GM19023 (cell line): Measurements from ENCODE around the gene SNRPA.
"Not testable (repeated sequence)": the region's sequence is repeated elsewhere in the genome, so short reads cannot be mapped to it uniquely, and the experiment has no call there.

Experiments
- ATAC-seq: cut with Tn5 transposase; IDR thresholded peaks from one replicate; pipeline ENCODE4 v1.9.1; 2021; ENCODE audit warnings: mild to moderate bottlenecking, moderate library complexity; ENCODE audit not compliant: unreplicated experiment

SNRPA gene

DNA sequence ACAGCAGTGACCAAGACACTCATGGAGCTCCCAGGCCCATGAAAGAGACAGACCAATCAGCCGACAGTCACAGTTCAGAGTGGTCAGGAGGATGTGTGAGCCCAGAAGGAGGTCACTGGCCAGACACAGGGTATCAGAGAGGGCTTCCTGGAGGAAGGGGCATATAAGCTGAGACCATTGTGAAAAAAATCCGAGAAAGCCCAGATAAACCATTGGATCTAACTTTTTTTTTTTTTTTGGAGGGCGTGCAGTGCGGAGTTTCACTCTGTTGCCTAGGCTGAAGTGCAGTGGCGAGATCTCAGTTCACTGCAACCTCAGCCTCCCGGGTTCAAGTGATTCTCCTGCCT is 29.9 kb upstream of the SNRPA start:
- no peak for ATAC-seq

DNA sequence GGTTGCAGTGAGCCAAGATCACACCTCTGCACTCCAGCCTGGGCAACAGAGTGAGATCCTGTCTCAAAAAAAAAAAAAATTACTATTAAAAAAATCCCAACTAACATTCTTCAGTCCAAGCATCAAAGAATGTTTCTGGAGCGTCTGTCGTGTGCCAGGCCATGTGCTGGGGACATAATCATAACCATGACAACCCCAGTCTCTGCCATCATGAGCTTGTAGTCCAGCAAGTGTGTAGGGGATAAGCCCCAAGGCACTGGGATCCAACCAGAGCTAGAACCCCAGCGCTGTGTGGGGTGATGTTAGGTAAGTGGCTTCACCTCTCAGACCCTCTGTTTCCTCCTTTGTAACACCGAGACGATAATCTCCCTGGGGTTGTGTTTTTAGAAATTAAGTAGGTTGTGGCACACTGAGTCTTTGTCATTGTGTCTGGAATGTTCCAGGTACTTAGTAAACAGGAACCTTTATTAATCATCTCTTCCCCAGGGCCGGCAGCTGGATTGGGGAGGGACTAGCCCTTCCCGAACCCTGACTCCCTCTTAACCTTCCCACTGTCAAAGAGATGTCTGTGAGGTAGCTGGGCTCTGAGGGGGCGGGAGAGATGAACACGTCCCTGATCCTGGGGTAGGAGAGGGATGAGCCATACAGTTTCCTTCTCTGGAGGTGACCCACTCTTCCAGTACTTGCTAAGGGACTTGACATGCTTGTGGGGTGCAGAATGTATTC is 28.9 kb upstream of the SNRPA start:
- no peak for ATAC-seq

DNA sequence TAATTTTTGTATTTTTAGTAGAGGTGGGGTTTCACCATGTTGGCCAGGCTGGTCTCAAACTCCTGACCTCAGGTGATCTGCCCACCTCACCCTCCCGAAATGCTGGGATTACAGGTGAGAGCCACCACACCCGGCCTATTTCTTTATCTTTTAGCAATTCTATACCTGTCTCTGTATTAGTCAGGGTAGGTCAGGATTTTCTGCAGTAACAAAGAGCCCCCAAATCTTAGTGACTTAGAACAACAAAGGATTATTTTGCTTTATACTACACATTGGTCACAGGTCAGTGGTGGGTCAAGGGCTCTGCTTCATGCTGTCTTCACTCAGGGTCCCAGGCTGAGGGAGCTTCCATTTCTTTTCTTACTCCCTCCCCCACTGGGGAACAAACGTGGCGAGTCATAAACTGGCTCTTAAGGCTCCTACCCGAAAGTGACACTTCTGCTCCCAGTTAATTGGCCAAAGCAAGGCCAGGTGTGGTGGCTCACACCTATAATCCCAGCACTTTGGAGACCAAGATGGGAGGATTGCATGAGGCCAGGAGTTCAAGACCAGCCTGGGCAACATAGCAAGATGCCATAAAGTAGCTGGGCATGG is 27.2 kb upstream of the SNRPA start:
- no peak for ATAC-seq

DNA sequence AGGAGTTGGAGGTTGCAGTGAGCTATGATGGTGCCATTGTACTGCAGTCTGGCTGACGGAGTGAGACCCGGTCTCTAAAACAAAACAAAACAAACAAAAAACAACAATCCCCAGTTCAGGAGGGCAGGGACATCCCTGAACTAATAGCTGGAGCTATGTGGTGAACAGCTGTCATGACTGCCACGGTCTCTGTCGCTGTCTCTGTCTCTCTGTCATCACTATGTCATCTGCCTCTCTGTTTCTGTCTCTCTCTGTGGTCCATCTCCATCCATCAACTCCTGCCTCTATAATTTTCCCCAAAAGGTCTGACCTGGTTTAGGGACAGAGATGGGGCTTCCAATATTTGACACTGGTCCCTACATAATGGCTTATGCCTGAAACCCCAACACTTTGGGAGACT is 26.7 kb upstream of the SNRPA start:
- no peak for ATAC-seq

DNA sequence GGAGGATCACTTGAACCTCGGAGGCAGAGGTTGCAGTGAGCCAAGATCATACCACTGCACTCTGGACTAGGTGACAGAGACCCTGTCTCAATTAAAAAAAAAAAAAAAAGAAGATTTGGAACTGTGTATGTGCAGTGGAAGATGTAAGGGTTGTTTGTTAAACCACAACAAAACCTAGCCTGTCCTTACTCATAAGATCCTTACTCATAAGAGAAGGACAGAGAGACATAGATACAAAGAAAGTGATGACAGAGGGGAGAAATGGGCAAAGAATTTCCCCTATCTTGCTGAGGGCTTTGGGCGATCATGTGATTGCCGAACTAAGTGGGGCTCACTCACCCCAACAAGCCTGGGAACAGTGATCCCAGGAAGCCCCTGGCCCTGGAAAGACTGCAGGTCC is 26.1 kb upstream of the SNRPA start:
- ATAC-seq = no peak

DNA sequence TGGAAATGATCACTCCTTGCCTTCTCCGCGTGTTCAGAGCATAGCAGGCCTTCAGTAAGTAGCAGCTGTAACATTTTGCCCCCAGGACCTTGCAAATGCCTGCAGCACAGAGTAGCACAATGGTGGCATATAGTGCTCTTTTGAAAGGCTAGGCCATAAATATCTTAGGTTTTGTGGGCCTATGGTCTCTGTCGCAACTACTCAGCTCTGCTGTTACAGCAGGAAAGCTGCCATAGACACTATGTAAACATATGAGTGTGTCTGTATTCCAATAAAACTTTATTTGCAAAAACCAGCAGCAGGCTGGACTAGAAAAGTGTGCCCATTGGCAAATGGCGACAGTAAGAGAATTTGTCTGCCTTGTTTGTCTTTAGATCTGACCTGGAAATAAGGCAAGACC is 24.7 kb upstream of the SNRPA start:
- ATAC-seq = no peak

DNA sequence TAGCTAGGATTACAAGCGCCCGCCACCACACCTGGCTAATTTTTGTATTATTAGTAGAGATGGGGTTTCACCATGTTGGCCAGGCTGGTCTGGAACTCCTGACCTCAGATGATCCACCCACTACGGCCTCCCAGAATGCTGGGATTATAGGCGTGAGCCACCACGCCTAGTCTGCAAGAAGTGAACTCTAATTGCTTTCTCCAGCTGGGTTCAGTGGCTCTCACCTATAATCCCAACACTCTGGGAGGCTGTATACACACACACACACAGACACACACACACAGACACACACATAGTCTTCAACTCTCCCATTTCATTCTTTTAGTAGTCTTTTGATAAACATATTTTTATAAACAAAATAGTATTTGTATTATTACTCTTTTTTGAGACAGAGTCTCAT is 20.9 kb upstream of the SNRPA start:
- not testable (repeated sequence) for ATAC-seq

DNA sequence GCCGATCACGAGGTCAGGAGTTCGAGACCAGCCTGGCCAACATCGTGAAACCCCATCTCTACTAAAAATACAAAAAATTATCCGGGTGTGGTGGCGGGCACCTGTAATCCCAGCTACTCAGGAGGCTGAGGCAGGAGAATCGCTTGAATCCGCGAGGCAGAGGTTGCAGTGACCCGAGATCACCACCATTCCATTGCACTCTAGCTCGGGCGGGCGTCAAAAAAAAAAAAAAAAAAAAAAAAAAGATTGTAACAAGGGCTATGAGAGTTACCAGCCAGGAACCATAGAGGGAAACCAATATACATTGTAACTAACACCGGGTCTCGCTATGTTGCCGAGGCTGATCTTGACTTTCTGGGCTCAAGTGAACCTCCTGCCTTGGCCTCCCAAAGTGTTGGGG is 18.7 kb upstream of the SNRPA start:
- not testable (repeated sequence) for ATAC-seq

DNA sequence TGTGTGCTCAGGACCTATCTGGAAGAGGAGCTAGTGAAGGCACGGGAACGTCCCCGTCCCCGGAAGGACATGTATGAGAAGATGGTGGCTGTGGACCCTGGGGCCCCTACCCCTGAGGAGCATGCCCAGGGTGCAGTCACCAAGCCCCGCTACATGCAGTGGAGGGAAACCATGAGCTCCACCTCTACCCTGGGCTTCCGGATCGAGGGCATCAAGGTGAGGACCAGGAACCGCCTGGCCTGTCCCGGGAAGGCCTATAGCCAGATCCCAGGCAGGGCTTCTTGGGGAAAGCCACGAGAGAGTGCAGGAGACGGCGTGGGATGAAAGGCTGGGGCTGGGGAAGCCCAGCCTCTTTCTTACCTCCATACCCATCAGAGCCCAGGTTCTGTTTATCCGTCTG is 17.9 kb upstream of the SNRPA start:
- no peak for ATAC-seq

DNA sequence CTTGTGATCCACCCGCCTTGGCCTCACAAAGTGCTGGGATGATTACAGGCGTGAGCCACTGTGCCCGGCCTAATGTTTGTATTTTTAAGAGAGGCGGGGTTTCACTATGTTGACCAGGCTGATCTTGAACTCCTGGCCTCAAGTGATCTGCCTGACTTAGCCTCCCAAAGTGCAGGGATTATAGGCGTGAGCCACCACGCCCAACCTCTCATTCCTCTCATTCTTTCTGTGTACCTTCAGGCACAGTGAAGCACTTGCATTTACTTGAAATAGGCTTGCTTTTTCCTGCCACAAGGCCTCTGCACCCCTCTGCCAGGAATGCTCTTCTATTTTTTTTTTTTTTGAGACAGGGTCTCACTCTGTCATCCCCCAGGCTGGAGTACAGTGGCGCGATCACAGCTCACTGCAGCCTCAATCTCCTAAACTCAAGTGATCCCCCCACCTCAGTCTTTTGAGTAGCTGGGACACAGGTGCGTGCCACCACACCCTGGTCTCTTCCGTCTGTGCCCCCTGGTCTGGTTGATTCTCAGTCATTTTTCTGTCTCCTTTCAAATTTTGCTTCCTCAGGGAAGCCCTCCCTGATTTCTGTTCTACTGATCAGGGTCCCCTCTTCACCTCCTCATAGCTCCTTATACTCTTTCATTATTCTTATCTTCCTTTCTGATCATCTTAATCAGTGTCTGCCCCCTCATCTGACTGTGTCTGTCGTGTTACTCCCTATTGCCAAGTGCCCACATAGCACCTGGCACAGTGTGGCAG is 15.8 kb upstream of the SNRPA start:
- ATAC-seq = no peak

DNA sequence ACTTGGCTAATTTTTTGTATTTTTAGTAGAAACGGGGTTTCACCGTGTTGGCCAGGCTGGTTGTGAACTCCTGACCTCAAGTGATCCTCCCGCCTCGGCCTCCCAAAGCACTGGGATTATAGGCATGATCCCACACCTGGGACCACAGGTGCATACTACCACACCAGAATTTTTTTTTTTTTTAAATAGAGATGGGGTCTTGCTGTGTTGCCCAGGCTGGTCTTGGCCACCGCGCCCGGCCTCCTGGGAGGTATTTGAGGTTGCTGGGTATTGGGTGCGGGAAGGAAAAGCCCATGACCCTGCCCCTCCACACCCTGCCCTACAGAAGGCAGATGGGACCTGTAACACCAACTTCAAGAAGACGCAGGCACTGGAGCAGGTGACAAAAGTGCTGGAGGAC is 14.3 kb upstream of the SNRPA start:
- no peak for ATAC-seq

DNA sequence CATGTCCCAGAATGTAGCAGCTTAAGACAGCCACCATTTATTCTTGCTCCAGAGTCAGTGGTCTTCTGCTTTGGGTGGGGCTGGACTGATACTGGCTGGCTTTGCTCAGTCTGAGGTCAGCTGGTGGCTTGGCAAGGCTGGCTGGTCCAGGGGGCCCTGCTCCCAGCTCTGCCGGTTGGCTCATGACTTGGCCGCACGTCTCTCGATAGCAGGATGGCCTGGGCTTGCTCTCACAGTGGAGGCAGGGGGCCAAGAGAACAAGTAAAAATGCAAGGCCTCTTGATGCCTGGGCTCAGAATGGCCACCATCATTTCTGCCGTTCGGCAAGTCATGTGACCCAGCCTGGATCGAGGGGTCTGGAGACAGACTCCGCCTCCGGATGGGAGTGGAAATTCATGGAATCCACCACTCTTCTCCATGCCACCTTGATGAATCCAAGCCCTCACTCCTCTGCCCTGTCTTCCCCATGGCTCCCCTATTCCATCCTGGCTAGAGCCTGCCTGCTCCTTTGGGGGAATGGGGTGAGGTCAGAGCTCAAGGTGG is 13.8 kb upstream of the SNRPA start:
- ATAC-seq = no peak

DNA sequence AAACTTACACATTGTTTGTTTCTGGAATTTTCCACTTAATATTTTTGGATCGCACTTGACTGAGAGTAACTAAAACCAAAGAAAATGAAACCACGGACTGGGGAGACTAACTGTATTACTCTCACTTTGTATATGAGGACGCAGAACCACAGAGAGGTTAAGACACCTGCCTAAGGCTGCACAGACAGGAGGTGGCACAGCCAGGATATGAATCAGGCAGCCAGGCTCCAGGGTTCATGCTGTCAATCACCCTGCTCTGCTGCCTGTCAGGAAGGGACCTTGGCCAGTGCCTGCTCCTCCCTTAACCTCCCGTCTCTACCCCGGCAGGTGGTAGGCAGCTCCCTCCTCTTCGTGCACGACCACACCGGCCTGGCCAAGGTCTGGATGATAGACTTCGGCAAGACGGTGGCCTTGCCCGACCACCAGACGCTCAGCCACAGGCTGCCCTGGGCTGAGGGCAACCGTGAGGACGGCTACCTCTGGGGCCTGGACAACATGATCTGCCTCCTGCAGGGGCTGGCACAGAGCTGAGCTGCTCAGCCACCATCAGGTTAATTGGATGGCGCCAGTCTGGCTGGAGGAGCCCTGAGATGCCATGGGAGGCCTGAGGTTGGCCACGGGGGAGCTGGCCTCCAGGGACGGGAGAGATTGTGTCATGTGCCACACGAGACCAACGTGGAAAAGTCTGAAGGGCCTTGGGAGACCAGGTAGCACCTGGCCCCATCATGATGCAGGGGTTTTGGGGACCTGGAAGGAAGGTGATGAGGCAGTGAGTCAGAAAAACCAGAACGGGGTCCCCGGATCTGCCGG is 11.8 kb upstream of the SNRPA start:
- no peak for ATAC-seq

DNA sequence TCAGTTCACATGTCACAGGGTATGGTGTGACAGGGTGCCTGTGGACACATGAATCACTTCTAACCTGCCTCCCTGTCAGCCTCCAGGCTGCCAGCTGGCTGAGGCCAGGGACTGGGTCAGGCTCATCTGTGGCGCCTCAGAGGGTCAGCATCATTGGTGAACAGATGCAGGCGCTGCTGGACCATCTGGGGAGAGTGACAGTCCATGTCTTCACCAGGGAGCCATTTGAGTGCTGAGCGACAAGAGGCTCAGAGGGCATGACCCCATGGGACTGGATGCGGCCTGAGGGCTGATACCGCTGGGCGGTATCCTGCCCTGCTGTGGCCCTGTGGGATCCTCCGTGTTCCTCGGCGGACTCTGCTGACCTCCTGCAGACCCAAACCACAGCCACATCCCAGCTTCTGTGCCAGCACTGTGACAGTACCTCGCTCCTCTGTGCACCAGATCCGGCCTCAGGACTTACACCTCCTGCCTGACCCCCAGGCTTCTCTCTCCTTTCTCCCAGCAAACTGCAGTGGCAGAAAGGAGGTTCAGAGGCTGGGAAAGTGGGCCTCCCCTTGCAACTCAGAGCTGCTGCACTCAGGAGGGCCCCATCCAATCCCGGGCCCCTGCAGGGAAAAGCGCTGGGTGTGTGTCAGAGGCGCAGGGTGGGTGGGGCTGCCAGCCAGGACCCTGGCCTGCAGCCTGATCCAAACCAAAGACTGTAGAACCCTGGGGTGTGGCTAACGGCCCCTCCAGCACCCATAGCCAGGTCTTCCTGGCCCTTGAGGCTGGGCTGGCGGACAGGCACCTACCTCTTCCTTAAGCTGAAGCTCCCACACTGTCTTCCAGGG is 10.9 kb upstream of the SNRPA start:
- ATAC-seq = no peak

DNA sequence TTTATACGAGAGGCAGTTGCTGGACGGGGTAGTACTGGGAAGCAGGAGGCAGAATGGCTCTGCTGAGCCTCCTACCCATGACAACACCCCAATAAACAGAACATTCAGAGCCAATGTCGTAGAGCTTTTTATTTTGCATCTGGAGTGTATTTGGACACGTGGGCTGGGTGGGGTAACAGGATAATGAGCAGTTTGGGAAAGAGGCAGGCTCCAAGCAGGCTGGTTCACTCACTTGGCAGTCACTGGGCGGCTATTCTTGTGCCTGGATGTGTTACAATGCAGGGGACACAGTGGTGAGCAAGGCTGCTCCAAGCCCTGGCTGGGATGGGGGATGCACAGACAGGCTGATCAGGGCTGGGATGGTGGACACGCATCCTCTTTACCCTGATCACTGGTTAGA is 10.3 kb upstream of the SNRPA start:
- no peak for ATAC-seq

DNA sequence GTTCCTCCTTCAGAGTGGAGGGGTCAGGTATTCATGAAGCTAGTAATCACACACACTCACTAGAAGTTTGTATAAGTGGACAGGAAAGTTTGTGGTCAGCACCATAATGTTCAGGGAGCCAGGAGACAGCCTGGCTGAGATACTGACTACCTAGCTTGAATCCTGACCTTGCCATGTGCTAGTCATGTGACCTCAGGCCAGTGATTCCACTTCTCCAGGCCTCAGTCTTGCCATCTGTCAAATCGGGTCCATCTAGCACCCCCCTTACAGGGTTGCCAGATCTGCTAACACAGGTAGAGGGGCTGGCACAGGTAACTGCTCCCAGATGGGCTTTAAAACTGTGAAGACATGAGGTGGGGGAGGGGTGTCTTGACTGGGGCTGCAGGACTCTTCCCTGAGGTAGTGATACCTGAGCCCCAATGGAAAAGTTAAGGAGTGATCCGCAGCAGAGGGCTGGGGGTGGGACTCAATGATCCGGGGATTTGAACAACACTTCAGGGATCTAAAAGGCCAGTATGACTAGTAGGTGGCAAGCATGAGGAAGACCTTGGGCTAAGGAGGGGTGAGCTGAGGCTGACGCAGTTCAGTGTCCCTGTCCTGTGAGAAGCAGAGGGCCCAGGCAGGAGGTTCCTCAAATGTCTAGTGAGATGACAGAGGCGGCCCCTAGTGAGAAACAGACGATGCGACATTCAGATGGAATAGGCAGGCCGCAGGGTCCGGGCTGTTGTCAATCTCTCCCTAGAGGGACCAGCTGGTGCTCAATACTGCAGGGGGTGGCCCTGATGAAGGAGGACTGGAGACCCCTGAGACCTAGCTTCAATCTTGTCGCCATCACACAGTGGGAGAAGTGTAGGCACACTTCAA is 9.2 kb upstream of the SNRPA start:
- no peak for ATAC-seq

DNA sequence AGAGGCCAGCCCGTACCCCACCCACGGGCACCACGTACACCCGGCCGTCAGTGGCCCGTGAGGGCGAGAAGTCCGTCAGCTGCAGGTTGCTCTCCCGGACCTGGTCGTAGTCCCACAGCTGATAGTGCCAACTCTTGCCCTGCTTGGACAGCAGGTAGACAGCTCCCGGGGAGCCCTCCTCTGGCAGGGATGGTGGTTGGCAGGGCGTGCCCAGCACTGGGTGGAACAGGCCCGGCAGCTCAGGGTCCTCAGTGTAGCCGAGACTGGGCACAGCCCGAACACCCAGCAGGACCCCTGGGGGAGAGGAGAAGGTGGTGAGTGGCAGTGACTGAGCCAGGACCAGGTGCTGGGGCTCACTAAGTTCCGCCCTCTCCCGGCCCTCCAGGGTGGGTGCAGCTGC is 8.5 kb upstream of the SNRPA start:
- ATAC-seq = no peak

DNA sequence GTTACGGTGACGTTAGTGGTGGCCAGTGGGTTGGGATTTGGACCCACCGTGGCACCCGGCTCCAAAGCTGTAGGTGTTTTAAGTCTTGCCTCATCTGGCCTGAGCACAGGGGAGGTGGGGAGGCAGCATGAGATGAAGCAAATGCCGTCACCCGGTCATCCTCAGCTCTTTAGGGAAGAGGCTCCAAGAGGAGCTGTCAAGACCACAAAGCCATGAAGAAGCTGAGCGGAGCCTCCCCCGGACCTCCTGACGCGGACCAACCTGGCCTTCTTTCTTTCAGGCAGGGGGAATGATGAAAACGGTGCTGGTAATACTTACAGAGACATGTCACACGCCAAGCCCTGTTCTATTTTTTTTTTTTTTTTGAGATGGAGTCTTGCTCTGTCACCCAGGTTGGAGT is 8.1 kb upstream of the SNRPA start:
- no peak for ATAC-seq

DNA sequence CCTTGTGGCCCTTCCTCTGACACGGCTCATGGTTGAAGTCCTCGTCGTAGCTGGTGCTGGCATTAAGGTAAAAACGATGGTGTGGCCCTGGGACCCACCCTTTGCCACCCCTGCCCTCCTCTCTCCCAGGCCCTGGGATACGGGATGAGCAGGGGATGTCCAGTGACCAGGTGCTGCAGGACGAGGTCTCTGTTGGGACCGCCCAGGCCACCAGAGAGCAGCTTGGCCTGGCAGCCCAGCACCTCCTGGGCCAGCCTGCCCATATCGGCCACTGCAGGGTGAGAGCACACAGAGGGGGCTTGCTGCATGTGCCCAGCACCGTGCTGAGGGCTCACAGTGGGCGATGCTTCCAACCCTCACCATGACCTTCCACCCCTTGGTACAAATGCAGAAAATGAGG is 7.1 kb upstream of the SNRPA start:
- no peak for ATAC-seq
